HG02759 (cell line): ENCODE measurements around the gene ROBO1.

Experiments
- ATAC-seq: cut with Tn5 transposase; IDR thresholded peaks from one replicate; pipeline ENCODE4 v1.9.1; 2021; ENCODE audit warnings: mild to moderate bottlenecking, moderate library complexity; ENCODE audit not compliant: unreplicated experiment

Gene ROBO1

DNA sequence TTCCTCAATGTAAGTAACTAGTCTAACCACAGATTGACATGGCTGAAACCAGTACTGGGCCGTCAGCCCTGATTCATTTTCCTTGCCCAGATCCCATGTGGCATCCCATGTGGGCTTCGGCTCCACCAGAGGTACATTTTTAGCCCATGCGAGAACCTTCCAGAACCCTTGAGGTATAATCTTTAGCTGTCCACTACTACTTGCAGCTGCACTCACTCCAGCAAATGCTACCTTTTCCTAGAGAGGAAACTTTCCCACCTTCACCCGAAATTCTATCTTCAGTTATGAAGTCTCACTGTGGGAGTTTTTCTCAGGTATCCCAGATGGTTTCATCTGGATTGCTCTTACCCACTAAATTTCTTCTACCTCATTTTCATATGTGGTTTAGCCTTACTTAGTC lies 907.2 kb downstream of the ROBO1 start:
- ATAC-seq = no peak

- ATAC-seq = no peak
Observed at GRCh38 chr3:78858910-78859309, 908.9 kb downstream of the ROBO1 start.

- no peak for ATAC-seq
Observed at GRCh38 chr3:78858174-78858573, 909.6 kb downstream of the ROBO1 start.

- ATAC-seq = no peak
Observed at GRCh38 chr3:78857494-78858111, 910.2 kb downstream of the ROBO1 start.

DNA sequence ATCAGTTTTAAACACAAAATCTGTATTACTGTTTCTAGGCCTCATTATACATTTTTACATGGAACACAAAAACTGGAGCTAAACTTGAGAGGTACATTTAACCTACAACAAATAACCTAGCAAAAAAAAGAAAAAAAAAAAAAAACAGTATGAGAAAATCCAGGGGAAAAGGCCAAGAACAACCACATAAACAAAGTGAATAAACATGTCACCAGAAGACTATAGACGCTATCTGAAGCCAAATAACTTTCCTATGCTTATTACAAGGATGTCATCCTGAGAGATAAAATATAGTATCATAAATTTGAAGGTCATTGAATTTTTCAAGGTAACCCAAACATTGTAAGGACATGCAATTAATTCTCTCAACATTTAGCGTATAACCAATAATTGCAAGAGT lies 911.6 kb downstream of the ROBO1 start:
- ATAC-seq = no peak

GRCh38 chr3:78855190-78855589 lies 912.6 kb downstream of the ROBO1 start:
- ATAC-seq = no peak

DNA sequence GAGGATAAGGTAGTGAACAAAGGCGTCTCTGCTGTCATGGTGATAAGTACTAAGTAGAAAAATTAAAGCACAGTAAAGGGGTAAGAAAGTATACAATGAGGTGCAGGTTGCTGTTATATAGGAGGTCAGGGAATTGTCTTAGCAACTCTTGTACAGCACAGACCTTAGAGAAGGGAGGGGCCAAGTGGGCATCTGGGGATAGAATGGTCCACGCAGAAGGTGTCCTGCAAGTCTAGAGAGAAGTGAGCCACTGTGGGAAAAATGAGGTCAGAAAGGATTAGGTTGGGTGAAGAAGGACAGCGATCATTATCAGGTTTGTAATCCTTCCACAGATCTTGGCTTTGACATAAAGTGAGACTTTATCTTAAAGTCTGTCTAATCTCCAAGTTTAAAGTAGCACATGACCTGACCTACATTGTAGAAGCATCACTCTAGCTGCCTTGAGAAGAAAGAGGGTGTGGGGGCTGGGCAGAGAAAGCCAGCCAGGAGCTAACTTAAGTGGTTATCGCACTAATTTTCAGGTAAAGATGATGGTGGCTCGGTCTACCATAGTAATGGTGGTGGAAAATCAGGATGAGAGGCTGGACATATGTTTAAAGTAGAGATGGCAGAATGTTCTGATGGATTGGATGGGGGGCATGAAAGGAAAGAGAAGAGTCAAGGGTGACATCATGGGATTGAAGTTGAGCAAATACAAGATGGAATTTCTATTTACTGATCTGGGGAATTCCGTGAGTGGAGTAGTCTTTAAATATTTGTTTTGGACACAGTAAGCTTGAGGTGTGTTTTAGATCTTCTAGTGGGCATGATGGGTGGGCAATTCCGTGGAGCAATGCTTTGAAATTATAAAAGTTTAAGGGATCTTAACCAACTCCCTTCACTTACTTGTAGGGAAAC lies 919.2 kb downstream of the ROBO1 start:
- ATAC-seq = no peak

- ATAC-seq = no peak
Observed at GRCh38 chr3:78847603-78848002, 920.2 kb downstream of the ROBO1 start.

DNA sequence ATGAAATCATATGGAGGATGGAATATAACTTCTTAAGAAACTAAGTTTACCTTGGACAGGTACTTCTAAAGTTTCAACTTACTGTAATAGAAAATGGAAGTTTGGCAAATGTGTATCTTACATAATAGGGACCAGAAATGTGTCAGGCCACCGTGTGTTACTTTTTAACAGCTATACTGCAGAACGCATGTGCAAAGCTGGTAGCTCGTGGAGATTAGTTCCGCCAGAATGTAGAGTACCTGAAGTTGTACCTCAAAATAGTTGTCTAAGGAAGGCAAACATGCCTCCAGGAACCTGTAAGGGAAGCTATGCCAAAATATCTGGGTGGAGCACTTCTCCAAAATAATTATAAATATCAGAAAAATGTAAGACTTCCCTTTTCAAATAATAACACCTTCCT lies 920.6 kb downstream of the ROBO1 start:
- ATAC-seq = no peak

GRCh38 chr3:78846718-78847117 lies 921.1 kb downstream of the ROBO1 start:
- ATAC-seq = no peak

DNA sequence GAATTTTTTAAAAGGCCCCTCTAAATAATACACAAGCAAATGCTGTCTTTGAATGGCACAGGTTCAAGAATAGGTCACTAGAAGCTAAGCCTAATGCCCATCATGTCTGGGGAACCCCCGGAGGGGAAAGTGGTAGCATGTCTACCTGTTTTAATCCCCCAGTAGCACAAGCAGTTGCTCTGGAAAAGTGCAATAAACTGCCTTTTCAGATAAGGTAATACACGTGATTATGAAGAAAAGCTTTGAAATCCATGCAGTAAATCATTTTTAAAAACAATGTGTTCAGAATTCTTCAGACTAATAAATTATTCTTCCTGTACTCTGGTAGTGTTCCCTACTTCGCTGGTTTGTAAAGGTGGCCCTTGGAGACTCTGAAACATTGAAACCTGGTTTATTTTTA lies 922.2 kb downstream of the ROBO1 start:
- ATAC-seq = no peak

DNA sequence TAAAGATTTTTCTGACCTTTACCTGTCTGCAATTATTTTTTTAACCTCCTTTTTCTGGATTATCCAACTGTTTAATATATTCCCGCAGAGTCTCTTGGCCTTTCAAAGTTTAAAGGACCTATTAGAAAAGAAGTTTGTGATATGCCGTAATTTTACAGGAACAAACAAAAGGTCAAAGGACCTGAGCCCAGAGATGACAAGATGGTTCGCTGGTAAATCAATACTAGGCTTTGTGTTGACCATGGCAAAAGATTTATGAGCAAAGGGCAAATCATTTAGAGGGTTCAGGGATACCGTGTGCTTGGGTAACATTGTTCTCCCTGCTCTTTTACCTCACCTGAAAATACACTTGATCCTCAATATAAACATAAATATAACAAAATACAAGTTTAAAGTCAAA lies 923.5 kb downstream of the ROBO1 start:
- ATAC-seq = no peak

DNA sequence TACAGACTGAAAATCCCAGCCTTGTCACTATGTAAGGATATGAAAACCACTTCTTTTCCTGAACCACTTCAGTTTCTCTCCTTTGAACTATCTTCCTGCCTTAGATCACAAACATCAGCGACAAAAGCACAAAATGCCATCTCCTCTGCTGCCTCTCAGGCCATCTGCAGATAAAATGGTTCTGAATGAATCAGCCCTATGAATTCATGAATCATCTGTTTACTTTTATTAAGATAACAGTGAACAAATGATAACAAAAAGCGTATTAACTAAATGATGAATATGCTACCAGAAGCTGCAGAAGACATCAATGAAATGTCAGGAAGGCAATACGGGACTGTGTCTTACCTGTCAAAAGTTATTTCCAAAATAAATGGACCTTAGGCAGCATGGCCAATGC lies 928.1 kb downstream of the ROBO1 start:
- no peak for ATAC-seq

DNA sequence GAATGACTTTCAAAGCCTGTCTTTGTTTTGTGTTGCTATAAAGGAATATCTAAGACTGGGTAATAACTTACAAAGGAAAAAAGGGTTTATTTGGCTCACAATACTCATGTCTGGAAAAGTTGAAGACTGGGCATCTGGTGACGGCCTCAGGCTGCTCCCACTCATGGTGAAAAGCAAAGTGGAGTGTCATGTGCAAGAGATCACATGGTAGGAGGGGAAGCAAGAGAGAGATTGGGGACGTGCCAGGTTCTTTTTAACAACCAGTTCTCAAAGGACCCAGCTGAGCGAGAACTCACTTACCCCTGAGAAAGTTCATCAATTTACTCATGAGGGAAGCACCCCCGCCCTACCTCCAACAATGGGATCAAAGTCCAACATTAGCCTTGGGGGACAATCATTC lies 929.4 kb downstream of the ROBO1 start:
- ATAC-seq = no peak

DNA sequence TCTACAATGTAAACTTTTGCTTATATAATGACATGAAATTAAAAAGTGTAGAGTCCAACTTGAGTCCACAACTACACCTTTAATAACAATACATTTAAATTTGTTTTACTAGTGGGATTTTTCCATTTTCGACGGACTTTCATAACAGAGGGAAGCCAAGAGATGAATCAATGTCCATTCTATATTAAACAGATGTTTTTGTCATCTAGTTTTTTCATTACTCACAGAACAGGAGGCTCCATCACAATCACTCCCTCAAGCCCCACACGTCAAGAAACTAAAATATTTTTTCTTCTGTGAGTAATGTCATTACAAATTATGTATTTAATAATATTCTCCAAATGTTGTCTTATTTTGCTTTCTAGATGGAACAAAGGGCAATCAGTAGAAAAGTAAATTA lies 932.9 kb downstream of the ROBO1 start:
- no peak for ATAC-seq

DNA sequence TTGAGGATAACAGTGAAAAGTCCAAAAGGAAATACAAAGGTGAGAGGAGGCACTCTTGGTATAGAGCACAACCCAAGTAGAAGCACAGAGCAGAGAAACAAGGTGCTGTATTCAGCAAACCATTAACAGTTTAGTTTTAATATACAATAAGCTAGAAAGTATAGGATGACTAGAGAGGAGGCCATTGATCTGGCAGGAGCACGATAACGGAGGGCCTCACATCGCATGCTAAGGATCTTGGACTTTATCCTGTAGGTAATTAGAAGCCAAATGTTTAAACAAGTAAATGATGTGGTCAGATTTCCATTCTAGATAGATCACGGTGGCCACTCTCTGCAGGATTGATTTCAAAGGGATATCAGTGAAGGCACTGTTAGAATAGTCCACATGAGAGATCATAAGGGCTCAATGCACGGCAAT lies 935.0 kb downstream of the ROBO1 start:
- no peak for ATAC-seq

DNA sequence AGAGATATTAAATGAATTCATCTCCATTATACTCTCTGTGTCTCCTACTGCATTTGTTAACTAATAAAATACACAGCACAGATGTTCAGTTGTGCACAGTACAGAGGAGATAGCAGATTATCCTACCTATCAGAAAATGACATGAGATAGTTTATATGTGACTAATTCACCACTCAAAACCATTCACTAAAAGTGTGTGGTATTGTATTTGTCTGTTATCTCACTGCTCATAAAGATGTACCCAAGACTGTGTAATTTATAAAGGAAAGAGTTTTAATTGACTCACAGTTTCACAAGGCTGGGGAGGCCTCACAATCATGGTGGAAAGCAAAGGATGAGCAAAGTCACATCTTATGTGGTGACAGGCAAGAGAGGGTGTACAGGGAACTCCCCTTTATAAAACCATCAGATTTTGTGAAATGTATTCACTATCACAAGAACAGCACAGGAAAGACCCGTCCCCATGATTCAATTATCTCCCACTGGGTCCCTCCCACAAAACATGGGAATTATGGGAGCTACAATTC lies 936.3 kb downstream of the ROBO1 start:
- ATAC-seq = no peak

- no peak for ATAC-seq
Observed at GRCh38 chr3:78830470-78830869, 937.3 kb downstream of the ROBO1 start.

DNA sequence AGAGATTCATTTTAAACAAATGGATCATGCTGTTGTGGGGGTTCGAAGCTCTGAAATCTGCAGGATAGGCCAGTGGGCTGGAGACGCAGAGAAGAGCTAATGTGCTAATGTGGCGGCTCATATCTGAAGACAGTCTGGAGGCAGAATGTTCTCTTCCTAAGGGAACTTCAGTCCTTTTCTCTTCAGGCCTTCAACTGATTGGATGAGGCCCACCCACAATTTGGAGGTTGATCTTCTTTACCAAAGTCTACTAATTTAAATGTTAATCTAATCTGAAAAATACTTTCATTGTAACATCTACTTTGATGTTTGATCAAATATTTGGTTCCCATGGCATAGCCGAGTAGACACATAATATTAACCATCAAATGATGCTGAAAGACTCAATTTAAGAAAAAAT lies 940.2 kb downstream of the ROBO1 start:
- no peak for ATAC-seq

GRCh38 chr3:78825858-78826215 lies 942.0 kb downstream of the ROBO1 start:
- no peak for ATAC-seq

DNA sequence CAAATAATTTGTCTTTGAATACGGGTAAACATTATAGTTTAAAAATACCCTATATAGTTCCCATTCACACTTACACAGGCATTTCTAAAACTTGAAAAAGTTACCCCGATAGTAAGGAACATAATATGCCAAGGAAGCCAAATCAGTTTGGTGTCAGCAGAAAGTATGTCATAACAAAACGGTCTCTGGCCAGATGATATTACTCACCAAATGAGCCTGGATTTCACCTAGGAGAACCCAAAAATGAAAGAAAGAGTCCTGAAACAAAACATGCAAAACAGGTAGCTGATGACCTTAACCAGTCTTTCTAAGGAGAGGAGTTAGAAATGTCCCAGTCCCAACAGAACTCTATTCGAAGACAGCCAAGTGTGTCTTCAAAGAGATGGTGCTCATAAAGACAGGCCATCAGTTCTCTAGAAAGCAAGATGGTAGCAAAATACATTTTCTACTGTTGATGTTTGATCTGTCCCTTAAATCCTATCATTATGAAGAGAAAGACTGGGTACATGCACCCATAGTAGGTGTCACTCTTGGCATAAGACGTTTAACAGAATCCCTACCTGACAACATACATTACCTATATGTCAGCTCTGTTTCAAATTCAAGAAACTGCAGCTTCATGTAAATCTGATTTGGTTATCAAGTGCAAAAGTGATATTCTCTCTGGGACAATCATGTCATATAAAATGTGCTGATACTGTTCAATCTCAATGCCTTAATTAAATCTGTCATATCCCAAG lies 942.5 kb downstream of the ROBO1 start:
- ATAC-seq = no peak

DNA sequence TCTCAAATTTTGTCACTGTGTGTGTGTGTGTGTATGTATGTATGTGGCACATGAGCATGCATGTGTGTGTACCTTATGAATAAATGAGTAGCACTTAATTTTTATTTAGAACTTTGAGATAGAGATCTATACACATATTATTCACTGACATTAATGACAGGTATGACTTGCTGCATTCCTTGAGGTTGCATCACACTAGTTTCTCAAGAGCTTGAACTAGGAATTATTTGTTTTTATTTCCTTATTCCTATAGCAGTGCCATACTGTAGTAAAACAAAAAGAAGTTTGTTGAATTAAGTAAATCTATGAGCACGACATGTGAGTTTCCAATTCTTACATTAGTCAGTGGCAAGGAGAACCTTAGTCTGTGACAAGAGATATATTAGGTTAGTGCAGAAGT lies 943.9 kb downstream of the ROBO1 start:
- ATAC-seq = no peak
